H9 (cell line): ENCODE results near the gene ACTBL2. TPM values are rescaled to one million over a fixed set of nuclear protein-coding genes. Genes with fewer than 3 reads are reported as not detected.

Experiments
- DNase-seq: peaks from one replicate; pipeline ENCODE4 v3.0.0-alpha.2; 2017
- H2AFZ ChIP-seq: one replicate; pipeline ENCODE4 v1.6.1; 2013; ENCODE audit warnings: mild to moderate bottlenecking, low read length, control low read depth, moderate library complexity
- H2AK5ac ChIP-seq: 2 replicates; pipeline ENCODE4 v1.6.1; 2013; ENCODE audit warnings: low read length, control low read depth, mixed read lengths; ENCODE audit not compliant: insufficient read length
- H2BK120ac ChIP-seq: one replicate; pipeline ENCODE4 v1.6.1; 2013; ENCODE audit warnings: low read depth, mild to moderate bottlenecking, low read length, control low read depth, inconsistent platforms; ENCODE audit not compliant: poor library complexity, severe bottlenecking
- H2BK12ac ChIP-seq: 2 replicates; pipeline ENCODE4 v1.6.1; 2013; ENCODE audit warnings: low read length, control low read depth, mixed read lengths, low read depth; ENCODE audit not compliant: insufficient read length
- H2BK15ac ChIP-seq: 2 replicates; pipeline ENCODE4 v1.6.1; 2013; ENCODE audit warnings: low read depth, low read length, control low read depth
- H2BK20ac ChIP-seq: one replicate; pipeline ENCODE4 v1.6.1; 2013; ENCODE audit warnings: low read depth, mild to moderate bottlenecking, low read length, control low read depth, inconsistent platforms; ENCODE audit not compliant: poor library complexity, severe bottlenecking
- H2BK5ac ChIP-seq: 2 replicates; pipeline ENCODE4 v1.6.1; 2013; ENCODE audit warnings: low read length, control low read depth, mixed read lengths; ENCODE audit not compliant: insufficient read length
- H3K14ac ChIP-seq: 2 replicates; pipeline ENCODE4 v1.6.1; 2013; ENCODE audit warnings: low read length, control low read depth; ENCODE audit not compliant: insufficient read depth
- H3K18ac ChIP-seq: 2 replicates; pipeline ENCODE4 v1.6.1; 2013; ENCODE audit warnings: low read depth, mild to moderate bottlenecking, mixed read lengths, low read length, control low read depth; ENCODE audit not compliant: insufficient read length
- H3K23ac ChIP-seq: 2 replicates; pipeline ENCODE4 v1.6.1; 2013; ENCODE audit warnings: low read length, control low read depth, mixed read lengths, low read depth; ENCODE audit not compliant: insufficient read length
- H3K23me2 ChIP-seq: 2 replicates; pipeline ENCODE4 v1.6.1; 2013; ENCODE audit warnings: low read depth, mild to moderate bottlenecking, mixed read lengths, low read length, control low read depth; ENCODE audit not compliant: insufficient read length, poor library complexity, severe bottlenecking
- H3K27ac ChIP-seq: 2 replicates; pipeline ENCODE4 v1.5.1; 2013; ENCODE audit warnings: low read length, control low read depth, mixed read lengths, low read depth; ENCODE audit not compliant: insufficient read length
- H3K27me3 ChIP-seq: 2 replicates; pipeline ENCODE4 v1.6.1; 2013; ENCODE audit warnings: low read length, control low read depth, inconsistent platforms; ENCODE audit not compliant: insufficient read depth
- H3K4ac ChIP-seq: 2 replicates; pipeline ENCODE4 v1.6.1; 2013; ENCODE audit warnings: low read depth, mild to moderate bottlenecking, control low read depth, inconsistent platforms, low read length, moderate library complexity
- H3K4me1 ChIP-seq: 2 replicates; pipeline ENCODE4 v1.6.1; 2013; ENCODE audit warnings: low read length, control low read depth, inconsistent platforms; ENCODE audit not compliant: insufficient read depth
- H3K4me2 ChIP-seq: 2 replicates; pipeline ENCODE4 v1.6.1; 2013; ENCODE audit warnings: low read length, control low read depth, mixed read lengths; ENCODE audit not compliant: insufficient read length, insufficient read depth
- H3K56ac ChIP-seq: 2 replicates; pipeline ENCODE4 v1.6.1; 2013; ENCODE audit warnings: low read depth, mild to moderate bottlenecking, mixed read lengths, low read length, control low read depth; ENCODE audit not compliant: insufficient read length
- H3K79me1 ChIP-seq: 2 replicates; pipeline ENCODE4 v1.6.1; 2013; ENCODE audit warnings: low read depth, mild to moderate bottlenecking, moderate library complexity, low read length, control low read depth, inconsistent platforms; ENCODE audit not compliant: insufficient read depth, poor library complexity, severe bottlenecking
- H3K79me2 ChIP-seq: 2 replicates; pipeline ENCODE4 v1.6.1; 2013; ENCODE audit warnings: low read length, control low read depth, inconsistent platforms; ENCODE audit not compliant: insufficient read depth
- H3K9ac ChIP-seq: 2 replicates; pipeline ENCODE4 v1.6.1; 2013; ENCODE audit warnings: low read length, control low read depth, mixed read lengths; ENCODE audit not compliant: insufficient read length; ENCODE audit errors: extremely low read depth
- H3K9me3 ChIP-seq: one replicate; pipeline ENCODE4 v1.6.1; 2013; ENCODE audit warnings: low read depth, low read length, inconsistent platforms; ENCODE audit not compliant: control insufficient read depth
- H3T11ph ChIP-seq: one replicate; pipeline ENCODE4 v1.6.1; 2013; ENCODE audit warnings: mild to moderate bottlenecking, low read length, control low read depth, inconsistent platforms
- H4K20me1 ChIP-seq: one replicate; pipeline ENCODE4 v1.6.1; 2013; ENCODE audit not compliant: control insufficient read depth, insufficient read length, insufficient read depth
- H4K5ac ChIP-seq: 2 replicates; pipeline ENCODE4 v1.6.1; 2013; ENCODE audit warnings: low read depth, mild to moderate bottlenecking, mixed read lengths, low read length, control low read depth; ENCODE audit not compliant: insufficient read length
- H4K8ac ChIP-seq: replicated peaks from 2 replicates; pipeline ENCODE4 v1.6.1; 2013; ENCODE audit warnings: low read length, control low read depth, mixed read lengths, low read depth; ENCODE audit not compliant: insufficient read length
- H4K91ac ChIP-seq: 2 replicates; pipeline ENCODE4 v1.6.1; 2013; ENCODE audit warnings: low read depth, mild to moderate bottlenecking, moderate library complexity, mixed read lengths, low read length, control low read depth; ENCODE audit not compliant: insufficient read length
- H3K27ac Mint-ChIP-seq, 3 experiments: 2 replicates in 2 of 3; 3 replicates in 1 of 3; pipeline ENCODE4 v1.8.0; 2020 to 2021; ENCODE audit warnings: mixed read lengths in 3 of 3, mild to moderate bottlenecking in 1 of 3, moderate library complexity in 1 of 3
- H3K27me3 Mint-ChIP-seq: 2 replicates; pipeline ENCODE4 v1.8.0; 2021; ENCODE audit warnings: low read depth, mild to moderate bottlenecking, moderate library complexity, mixed read lengths
- H3K36me3 Mint-ChIP-seq, 3 experiments: 2 replicates in 2 of 3; 3 replicates in 1 of 3; pipeline ENCODE4 v1.8.0; 2020 to 2021; ENCODE audit warnings: low read depth in 3 of 3, mixed read lengths in 3 of 3; ENCODE audit not compliant: insufficient read depth in 1 of 3
- H3K4me1 Mint-ChIP-seq, 2 experiments: 2 replicates each; pipeline ENCODE4 v1.8.0; 2020; ENCODE audit warnings: mixed read lengths in 2 of 2
- H3K4me3 Mint-ChIP-seq, 2 experiments: 2 replicates in 1 of 2; 3 replicates in 1 of 2; pipeline ENCODE4 v1.8.0; 2020 to 2021; ENCODE audit warnings: mild to moderate bottlenecking in 2 of 2, mixed read lengths in 2 of 2, moderate library complexity in 1 of 2
- H3K9me3 Mint-ChIP-seq, 2 experiments: 2 replicates in 1 of 2; 3 replicates in 1 of 2; pipeline ENCODE4 v1.8.0; 2020; ENCODE audit warnings: mild to moderate bottlenecking in 2 of 2, mixed read lengths in 2 of 2, moderate library complexity in 1 of 2
- WGBS: extraction: QIAGEN DNeasy Blood & Tissue Kit; methylation state at CpG from one replicate; pipeline ENCODE4 v1.1.7; 2013; ENCODE audit warnings: missing lambda C conversion rate, low lambda C conversion rate, mixed read lengths; ENCODE audit not compliant: insufficient read length; ENCODE audit errors: extremely low coverage; 5-methylcytosine and 5-hydroxymethylcytosine counted together
- total RNA-seq: library from RNA; stranded (reverse); gene quantifications from 2 replicates; pipeline ENCODE4 v1.2.1, GENCODE V29; 2021
- TF ChIP-seq, protein P1 (sequence below): fragments of 200-600 bp; sonication (generic); conservative IDR thresholded peaks from 3 replicates; pipeline ENCODE4 v1.8.0; 2021; ENCODE audit warnings: antibody characterized with exemption, mild to moderate bottlenecking

ACTBL2 gene
- total RNA-seq, 1 experiment from 2014 or later, result not detected

DNA sequence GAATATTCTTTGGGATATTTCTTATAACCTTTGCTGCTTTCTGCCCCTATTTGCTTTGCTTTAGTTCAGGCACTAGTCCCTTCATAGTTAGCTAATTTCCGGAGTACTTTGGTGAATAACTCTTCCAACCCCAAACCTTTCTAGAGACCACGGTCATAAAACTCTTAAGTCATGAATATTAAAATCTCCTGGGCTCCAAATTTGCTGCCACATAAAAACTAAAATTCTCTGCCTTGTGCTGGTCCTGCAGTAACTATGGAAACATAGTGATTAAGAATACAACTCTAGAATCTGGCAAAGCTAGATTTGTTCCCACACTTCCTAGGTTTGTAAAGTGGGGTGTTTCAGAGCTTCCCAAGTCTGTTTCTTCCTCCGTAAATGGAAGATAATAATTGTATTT, 10.0 kb upstream of the ACTBL2 start:
- Histone ChIP-seq H4K8ac (no peak overlapping the region), H3K18ac (no peak overlapping the region), H2BK20ac (no peak overlapping the region), H3K14ac (no peak overlapping the region), H3K4me2 (no peak overlapping the region), H3K79me2 (no peaks in the 10 kb centered on the region), H3K4me1 (no peaks in the 10 kb centered on the region), H2AK5ac (no peak overlapping the region), H2BK12ac (no peak overlapping the region), H4K20me1 (no peaks in the 10 kb centered on the region), H3K23ac (no peak overlapping the region), H3T11ph (no peak overlapping the region), H2AFZ (no peak overlapping the region), H2BK5ac (no peak overlapping the region), H4K5ac (no peak overlapping the region), H3K4ac (no peak overlapping the region), H2BK120ac (no peak overlapping the region), H2BK15ac (no peak overlapping the region), H3K27ac (no peak overlapping the region), H4K91ac (no peak overlapping the region), H3K27me3 (no peaks in the 10 kb centered on the region), H3K9ac (no peak overlapping the region), H3K79me1 (no peaks in the 10 kb centered on the region), H3K9me3 (no peaks in the 10 kb centered on the region), H3K56ac (no peak overlapping the region), H3K23me2 (no peaks in the 10 kb centered on the region)
- H3K4me3 Mint-ChIP-seq, result no peak overlapping the region
- H3K36me3 Mint-ChIP-seq, result no peaks in the 10 kb centered on the region
- no peaks in the 10 kb centered on the region; a peak in 1 of 5 replicates for H3K9me3 Mint-ChIP-seq
- TF ChIP-seq, protein P1, sequence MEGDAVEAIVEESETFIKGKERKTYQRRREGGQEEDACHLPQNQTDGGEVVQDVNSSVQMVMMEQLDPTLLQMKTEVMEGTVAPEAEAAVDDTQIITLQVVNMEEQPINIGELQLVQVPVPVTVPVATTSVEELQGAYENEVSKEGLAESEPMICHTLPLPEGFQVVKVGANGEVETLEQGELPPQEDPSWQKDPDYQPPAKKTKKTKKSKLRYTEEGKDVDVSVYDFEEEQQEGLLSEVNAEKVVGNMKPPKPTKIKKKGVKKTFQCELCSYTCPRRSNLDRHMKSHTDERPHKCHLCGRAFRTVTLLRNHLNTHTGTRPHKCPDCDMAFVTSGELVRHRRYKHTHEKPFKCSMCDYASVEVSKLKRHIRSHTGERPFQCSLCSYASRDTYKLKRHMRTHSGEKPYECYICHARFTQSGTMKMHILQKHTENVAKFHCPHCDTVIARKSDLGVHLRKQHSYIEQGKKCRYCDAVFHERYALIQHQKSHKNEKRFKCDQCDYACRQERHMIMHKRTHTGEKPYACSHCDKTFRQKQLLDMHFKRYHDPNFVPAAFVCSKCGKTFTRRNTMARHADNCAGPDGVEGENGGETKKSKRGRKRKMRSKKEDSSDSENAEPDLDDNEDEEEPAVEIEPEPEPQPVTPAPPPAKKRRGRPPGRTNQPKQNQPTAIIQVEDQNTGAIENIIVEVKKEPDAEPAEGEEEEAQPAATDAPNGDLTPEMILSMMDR, result no peak
- peaks cover 12 to 18% of the 10 kb centered on the region in 2 experiments for H3K4me1 Mint-ChIP-seq
- WGBS, result no CpG with 5 or more reads among the region's 3 CpGs
- no peaks in the 10 kb centered on the region for H3K27me3 Mint-ChIP-seq
- H3K27ac Mint-ChIP-seq, result no peak overlapping the region
- DNase-seq, result no peak
